GM12878 (cell line): ENCODE data around the gene INPP4B. TPM values are rescaled to one million over a fixed set of nuclear protein-coding genes. Genes with fewer than 3 reads are reported as not detected.

Experiments
- ATAC-seq: fragments of 200-7000 bp; cut with Tn5 transposase; 3 replicates; pipeline ENCODE4 v1.9.1; 2020; ENCODE audit warnings: mild to moderate bottlenecking, moderate library complexity
- BruUV-seq: library from RNA; stranded (reverse); fragments of 400-500 nt; replicated peaks from 2 replicates; lab custom pipeline; 2021; lab: Mats Ljungman, UMichigan
- CTCF ChIA-PET: fragments of 300-600 bp; sonication (Branson Sonifier 250); formaldehyde crosslinking; extraction: SDS; loops from one replicate; lab custom pipeline; 2021; ENCODE audit warnings: inconsistent platforms; lab: Yijun Ruan, JAX
- POLR2A ChIA-PET: fragments of 350-600 bp; formaldehyde crosslinking; extraction: SDS; loops from one replicate; lab custom pipeline; 2021; ENCODE audit warnings: inconsistent platforms; lab: Charles Lee
- RAD21 ChIA-PET: fragments of 300-600 bp; sonication (Branson Sonifier 250); formaldehyde crosslinking; loops from one replicate; lab custom pipeline; 2023; ENCODE audit warnings: antibody characterized with exemption; ENCODE audit not compliant: unreplicated experiment; lab: Charles Lee
- SMC1A ChIA-PET: fragments of 300-600 bp; sonication (Branson Sonifier 250); formaldehyde crosslinking; loops from one replicate; lab custom pipeline; 2023; ENCODE audit not compliant: unreplicated experiment, uncharacterized antibody; lab: Charles Lee
- DNase-seq: peaks from one replicate; pipeline ENCODE4 v3.0.0-alpha.2; 2011; ENCODE audit warnings: low read depth, low spot score
- FAIRE-seq: peaks from 3 replicates; lab custom pipeline; 2011; peaks lifted over from hg19 to GRCh38; lab: Jason Lieb, UNC
- H2AFZ ChIP-seq: 2 replicates; pipeline ENCODE4 v1.6.0; 2011; ENCODE audit warnings: low read depth, low read length, control low read depth; ENCODE audit not compliant: control insufficient read depth
- H3K27ac ChIP-seq: 2 replicates; pipeline ENCODE4 v1.5.1; 2011; ENCODE audit warnings: control low read depth; ENCODE audit not compliant: control insufficient read depth, insufficient read depth
- H3K27me3 ChIP-seq, 2 experiments: replicated peaks in 1 of 2; 2 replicates each; pipeline versions ENCODE4 v1.6.0 to v1.6.1; 2011; ENCODE audit warnings: low read length in 1 of 2; ENCODE audit not compliant: control insufficient read depth in 2 of 2, insufficient read depth in 2 of 2
- H3K36me3 ChIP-seq, 2 experiments: 2 replicates each; pipeline ENCODE4 v1.5.1; 2011; ENCODE audit warnings: low read length in 1 of 2; ENCODE audit not compliant: control insufficient read depth in 2 of 2, insufficient read depth in 2 of 2
- H3K4me1 ChIP-seq: 2 replicates; pipeline ENCODE4 v1.6.1; 2011; ENCODE audit warnings: mild to moderate bottlenecking, low read length, moderate library complexity, mixed read lengths; ENCODE audit not compliant: control insufficient read depth, insufficient read depth
- H3K4me2 ChIP-seq: 2 replicates; pipeline ENCODE4 v1.6.0; 2011; ENCODE audit warnings: control low read depth; ENCODE audit not compliant: control insufficient read depth, insufficient read depth
- H3K4me3 ChIP-seq: fragments of 200-600 bp; sonication (generic); 2 replicates; pipeline ENCODE4 v1.5.1; 2016
- H3K79me2 ChIP-seq: 2 replicates; pipeline ENCODE4 v1.6.0; 2011; ENCODE audit warnings: low read length; ENCODE audit not compliant: control insufficient read depth, insufficient read depth
- H3K9ac ChIP-seq: 2 replicates; pipeline ENCODE4 v1.8.0; 2011; ENCODE audit warnings: low read length, control low read depth, mixed read lengths; ENCODE audit not compliant: control insufficient read depth, insufficient read depth
- H3K9me3 ChIP-seq: replicated peaks from 3 replicates; pipeline ENCODE4 v1.5.1; 2011; ENCODE audit warnings: mild to moderate bottlenecking, low read length; ENCODE audit not compliant: control insufficient read depth, insufficient read depth
- H4K20me1 ChIP-seq: 2 replicates; pipeline ENCODE4 v1.6.0; 2011; ENCODE audit not compliant: control insufficient read depth, insufficient read depth
- BRCA1 ChIP-seq: IDR thresholded peaks from 2 replicates; pipeline ENCODE4 v1.6.1; 2011; ENCODE audit warnings: low read depth, low read length, improper control_type of control experiment
- FOXM1 ChIP-seq: IDR thresholded peaks from 2 replicates; pipeline ENCODE4 v1.6.1; 2012; ENCODE audit warnings: low read depth, mild to moderate bottlenecking, inconsistent platforms, low read length, moderate library complexity
- HDAC2 ChIP-seq: fragments of 200-600 bp; sonication (generic); IDR thresholded peaks from 2 replicates; pipeline ENCODE4 v1.6.1; 2017
- HDAC6 ChIP-seq: fragments of 200-600 bp; sonication (generic); IDR thresholded peaks from one replicate; pipeline ENCODE4 v1.8.0; 2017; ENCODE audit warnings: antibody characterized with exemption; ENCODE audit not compliant: unreplicated experiment
- MYC ChIP-seq: IDR thresholded peaks from 2 replicates; pipeline ENCODE4 v1.6.1; 2011; ENCODE audit warnings: mild to moderate bottlenecking, low read length, moderate library complexity, inconsistent platforms; ENCODE audit not compliant: insufficient read depth, insufficient replicate concordance, insufficient read length, severe bottlenecking
- NBN ChIP-seq: fragments of 450-650 bp; IDR thresholded peaks from 2 replicates; pipeline ENCODE4 v1.6.1; 2016
- NFXL1 ChIP-seq: fragments of 450-650 bp; IDR thresholded peaks from 2 replicates; pipeline ENCODE4 v1.6.1; 2017; ENCODE audit warnings: antibody characterized with exemption, mild to moderate bottlenecking, borderline replicate concordance
- NFYA ChIP-seq: IDR thresholded peaks from 2 replicates; pipeline ENCODE4 v1.6.1; 2011; ENCODE audit warnings: low read depth, mild to moderate bottlenecking, low read length, improper control_type of control experiment, borderline replicate concordance
- POLR2AphosphoS2 ChIP-seq: IDR thresholded peaks from 2 replicates; pipeline ENCODE4 v1.6.1; 2011; ENCODE audit warnings: low read depth, mild to moderate bottlenecking, low read length, improper control_type of control experiment, moderate library complexity
- POU2F2 ChIP-seq: IDR thresholded peaks from 3 replicates; pipeline ENCODE4 v1.6.1; 2011; ENCODE audit warnings: low read depth, mild to moderate bottlenecking, low read length, borderline replicate concordance
- WRNIP1 ChIP-seq: IDR thresholded peaks from 2 replicates; pipeline ENCODE4 v1.6.1; 2011; ENCODE audit warnings: low read depth, low read length, improper control_type of control experiment, borderline replicate concordance
- ZNF384 ChIP-seq: IDR thresholded peaks from 2 replicates; pipeline ENCODE4 v1.6.1; 2012; ENCODE audit warnings: low read depth, mild to moderate bottlenecking, low read length, improper control_type of control experiment, borderline replicate concordance
- WGBS: methylation state at CpG from one replicate; pipeline ENCODE4 v1.1.6; 2016; ENCODE audit warnings: low lambda C conversion rate; ENCODE audit not compliant: insufficient replicate concordance, insufficient coverage; ENCODE audit errors: missing lambda C conversion rate; 5-methylcytosine and 5-hydroxymethylcytosine counted together
- in situ Hi-C: fragments of 300-500 bp; cut with MboI; formaldehyde crosslinking; loops from 9 replicates; pipeline ENCODE4 v1.14.3; 2018; ENCODE audit warnings: mixed read lengths
- intact Hi-C: fragments of 100-400 bp; cut with micrococcal nuclease; formaldehyde crosslinking; loops from one replicate; pipeline ENCODE4 v1.14.2; 2022; ENCODE audit not compliant: unreplicated experiment
- polyA plus RNA-seq, 11 experiments: library from polyadenylated mRNA; depleted of rRNA in 4 of 11; unstranded in 6 of 11; stranded (reverse) in 5 of 11; fragments of >200 nt; fragmentation: Nextera tagmentation in 4 of 11; fragmentation: Illumina TruSeq in 1 of 11; extraction: Ambion mirVana in 4 of 11; extraction: Trizol in 1 of 11; gene quantifications; 1 replicate in 1 of 11; 2 replicates in 10 of 11; pipeline versions ENCODE4 v1.2.1 to v1.2.3, GENCODE V29; 2011 to 2016; ENCODE audit warnings: inconsistent platforms in 2 of 11, missing spikeins in 2 of 11, low read depth in 1 of 11
- total RNA-seq, 4 experiments: library from RNA; depleted of rRNA in 3 of 4; stranded (reverse); fragments of >200 nt in 3 of 4; fragmentation: Illumina TruSeq in 1 of 4; extraction: Trizol in 1 of 4; gene quantifications; 2 replicates each; pipeline versions ENCODE4 v1.2.1 to v1.2.3, GENCODE V29; 2013 to 2021
- TF ChIP-seq, protein P1 (sequence below): fragments of 450-650 bp; IDR thresholded peaks from 2 replicates; pipeline ENCODE4 v1.6.1; 2017; ENCODE audit warnings: mild to moderate bottlenecking
- TF ChIP-seq, protein P2 (sequence below): IDR thresholded peaks from 2 replicates; pipeline ENCODE4 v1.6.1; 2012; ENCODE audit warnings: low read length, inconsistent platforms
- TF ChIP-seq, protein P3 (sequence below): fragments of 450-650 bp; IDR thresholded peaks from 2 replicates; pipeline ENCODE4 v1.6.1; 2016; ENCODE audit warnings: mild to moderate bottlenecking

Gene INPP4B
- total and polyA plus RNA-seq, 10 of the 15 experiments (the other 5 are each of a cell fraction or from before 2014, with no cell fraction given): 0.53 to 11.2 (median 0.95) TPM

DNA sequence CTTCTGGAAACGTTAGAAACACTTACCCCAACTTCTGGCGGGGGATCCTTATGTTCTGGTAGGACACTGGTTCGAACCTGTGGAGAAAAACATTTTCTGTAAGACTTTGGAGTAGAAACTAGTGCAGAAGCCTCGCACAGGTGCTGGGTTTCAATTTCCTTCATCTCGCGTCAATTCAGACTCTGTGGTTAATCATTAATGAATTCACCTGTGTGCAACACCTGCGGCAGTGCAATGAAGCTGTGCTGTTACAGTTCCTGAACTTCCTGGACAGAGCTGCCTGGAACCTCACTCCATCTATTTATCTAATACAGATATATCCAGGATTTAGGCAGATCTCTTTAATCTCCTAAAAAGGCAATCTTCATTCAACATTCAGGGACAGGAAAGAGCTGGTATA, 531.4 kb downstream of the INPP4B start (continued):
- TF ChIP-seq, protein P1, sequence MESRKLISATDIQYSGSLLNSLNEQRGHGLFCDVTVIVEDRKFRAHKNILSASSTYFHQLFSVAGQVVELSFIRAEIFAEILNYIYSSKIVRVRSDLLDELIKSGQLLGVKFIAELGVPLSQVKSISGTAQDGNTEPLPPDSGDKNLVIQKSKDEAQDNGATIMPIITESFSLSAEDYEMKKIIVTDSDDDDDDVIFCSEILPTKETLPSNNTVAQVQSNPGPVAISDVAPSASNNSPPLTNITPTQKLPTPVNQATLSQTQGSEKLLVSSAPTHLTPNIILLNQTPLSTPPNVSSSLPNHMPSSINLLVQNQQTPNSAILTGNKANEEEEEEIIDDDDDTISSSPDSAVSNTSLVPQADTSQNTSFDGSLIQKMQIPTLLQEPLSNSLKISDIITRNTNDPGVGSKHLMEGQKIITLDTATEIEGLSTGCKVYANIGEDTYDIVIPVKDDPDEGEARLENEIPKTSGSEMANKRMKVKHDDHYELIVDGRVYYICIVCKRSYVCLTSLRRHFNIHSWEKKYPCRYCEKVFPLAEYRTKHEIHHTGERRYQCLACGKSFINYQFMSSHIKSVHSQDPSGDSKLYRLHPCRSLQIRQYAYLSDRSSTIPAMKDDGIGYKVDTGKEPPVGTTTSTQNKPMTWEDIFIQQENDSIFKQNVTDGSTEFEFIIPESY: no peak
- TF ChIP-seq ZNF384: no peak
- TF ChIP-seq NFXL1: no peak
- TF ChIP-seq HDAC2: no peak
- TF ChIP-seq, protein P2, sequence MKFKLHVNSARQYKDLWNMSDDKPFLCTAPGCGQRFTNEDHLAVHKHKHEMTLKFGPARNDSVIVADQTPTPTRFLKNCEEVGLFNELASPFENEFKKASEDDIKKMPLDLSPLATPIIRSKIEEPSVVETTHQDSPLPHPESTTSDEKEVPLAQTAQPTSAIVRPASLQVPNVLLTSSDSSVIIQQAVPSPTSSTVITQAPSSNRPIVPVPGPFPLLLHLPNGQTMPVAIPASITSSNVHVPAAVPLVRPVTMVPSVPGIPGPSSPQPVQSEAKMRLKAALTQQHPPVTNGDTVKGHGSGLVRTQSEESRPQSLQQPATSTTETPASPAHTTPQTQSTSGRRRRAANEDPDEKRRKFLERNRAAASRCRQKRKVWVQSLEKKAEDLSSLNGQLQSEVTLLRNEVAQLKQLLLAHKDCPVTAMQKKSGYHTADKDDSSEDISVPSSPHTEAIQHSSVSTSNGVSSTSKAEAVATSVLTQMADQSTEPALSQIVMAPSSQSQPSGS: no peak
- no peak for TF ChIP-seq FOXM1

DNA sequence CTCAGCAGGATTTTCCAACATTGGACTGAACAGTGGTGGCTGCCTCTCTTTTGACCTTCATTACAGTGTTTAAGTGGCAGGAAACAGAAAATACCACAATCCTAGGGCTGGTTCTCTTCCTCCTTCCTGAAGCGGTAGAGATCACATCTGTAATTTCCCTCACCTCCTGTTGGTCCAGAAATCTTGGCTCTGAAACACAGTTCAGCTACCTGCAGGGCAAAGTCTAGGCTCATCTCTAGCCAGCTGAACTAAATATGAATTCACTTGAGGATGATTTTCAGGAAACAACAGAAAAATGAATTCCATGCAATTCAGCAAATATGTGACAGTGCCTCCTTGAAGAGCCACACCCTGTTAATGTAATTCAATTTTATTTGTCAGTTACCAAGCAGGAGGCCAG, 531.9 kb downstream of the INPP4B start:
- no TSS peak for BruUV-seq
- ATAC-seq (no peak; the same call in 1 of the 3 replicates), FAIRE-seq (no peak), DNase-seq (no peak)
- in situ Hi-C loops: no loop called here
- ChIA-PET SMC1A (interaction anchor here (0.6 to 2.6 kb wide), 4 partner anchors 11 to 331 kb away, joined by 3 to 9 read pairs (median 4); no protein-coding TSS in a partner anchor), CTCF (interaction anchor here (0.6 to 1.2 kb wide), 6 partner anchors 10 to 397 kb away, joined by 3 to 4 read pairs (median 3); no protein-coding TSS in a partner anchor), RAD21 (no interaction called here), POLR2A (interaction anchor here (0.6 to 1.5 kb wide), 2 partner anchors 21 to 379 kb away, joined by 3 to 5 read pairs; no protein-coding TSS in a partner anchor)
- Histone ChIP-seq H3K4me2 (no peak overlapping the region), H2AFZ (no peak overlapping the region), H3K9ac (no peak overlapping the region), H3K27ac (no peak overlapping the region), H3K79me2 (no peaks in the 10 kb centered on the region), H3K4me1 (no peaks in the 10 kb centered on the region), H4K20me1 (no peaks in the 10 kb centered on the region), H3K9me3 (no peaks in the 10 kb centered on the region), H3K36me3 (no peaks in the 10 kb centered on the region), H3K4me3 (no peak overlapping the region), H3K27me3 (no peaks in the 10 kb centered on the region)
- WGBS: 0% methylated on average over 1 of the region's 1 CpG
- intact Hi-C loops: no loop called here
- TF ChIP-seq POLR2AphosphoS2: no peak
- no peak for TF ChIP-seq WRNIP1
- TF ChIP-seq NBN: no peak
- no peak for TF ChIP-seq NFYA
- no peak for TF ChIP-seq MYC
- TF ChIP-seq BRCA1: no peak
- TF ChIP-seq HDAC6: no peak
- TF ChIP-seq, protein P3, sequence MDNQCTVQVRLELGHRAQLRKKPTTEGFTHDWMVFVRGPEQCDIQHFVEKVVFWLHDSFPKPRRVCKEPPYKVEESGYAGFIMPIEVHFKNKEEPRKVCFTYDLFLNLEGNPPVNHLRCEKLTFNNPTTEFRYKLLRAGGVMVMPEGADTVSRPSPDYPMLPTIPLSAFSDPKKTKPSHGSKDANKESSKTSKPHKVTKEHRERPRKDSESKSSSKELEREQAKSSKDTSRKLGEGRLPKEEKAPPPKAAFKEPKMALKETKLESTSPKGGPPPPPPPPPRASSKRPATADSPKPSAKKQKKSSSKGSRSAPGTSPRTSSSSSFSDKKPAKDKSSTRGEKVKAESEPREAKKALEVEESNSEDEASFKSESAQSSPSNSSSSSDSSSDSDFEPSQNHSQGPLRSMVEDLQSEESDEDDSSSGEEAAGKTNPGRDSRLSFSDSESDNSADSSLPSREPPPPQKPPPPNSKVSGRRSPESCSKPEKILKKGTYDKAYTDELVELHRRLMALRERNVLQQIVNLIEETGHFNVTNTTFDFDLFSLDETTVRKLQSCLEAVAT: no peak
- TF ChIP-seq POU2F2: no peak
